GM12878 (cell line): ENCODE data around the gene USP15. TPM values are rescaled to one million over a fixed set of nuclear protein-coding genes. Genes with fewer than 3 reads are reported as not detected.

ENCODE experiments used
- ATAC-seq: fragments of 200-7000 bp; cut with Tn5 transposase; 3 replicates; pipeline ENCODE4 v1.9.1; 2020; ENCODE audit warnings: mild to moderate bottlenecking, moderate library complexity
- BruUV-seq: library from RNA; stranded (reverse); fragments of 400-500 nt; replicated peaks from 2 replicates; lab custom pipeline; 2021; lab: Mats Ljungman, UMichigan
- CTCF ChIA-PET: fragments of 300-600 bp; sonication (Branson Sonifier 250); formaldehyde crosslinking; extraction: SDS; loops from one replicate; lab custom pipeline; 2021; ENCODE audit warnings: inconsistent platforms; lab: Yijun Ruan, JAX
- POLR2A ChIA-PET: fragments of 350-600 bp; formaldehyde crosslinking; extraction: SDS; loops from one replicate; lab custom pipeline; 2021; ENCODE audit warnings: inconsistent platforms; lab: Charles Lee
- RAD21 ChIA-PET: fragments of 300-600 bp; sonication (Branson Sonifier 250); formaldehyde crosslinking; loops from one replicate; lab custom pipeline; 2023; ENCODE audit warnings: antibody characterized with exemption; ENCODE audit not compliant: unreplicated experiment; lab: Charles Lee
- SMC1A ChIA-PET: fragments of 300-600 bp; sonication (Branson Sonifier 250); formaldehyde crosslinking; loops from one replicate; lab custom pipeline; 2023; ENCODE audit not compliant: unreplicated experiment, uncharacterized antibody; lab: Charles Lee
- DNase-seq: peaks from one replicate; pipeline ENCODE4 v3.0.0-alpha.2; 2011; ENCODE audit warnings: low read depth, low spot score
- FAIRE-seq: peaks from 3 replicates; lab custom pipeline; 2011; peaks lifted over from hg19 to GRCh38; lab: Jason Lieb, UNC
- H2AFZ ChIP-seq: 2 replicates; pipeline ENCODE4 v1.6.0; 2011; ENCODE audit warnings: low read depth, low read length, control low read depth; ENCODE audit not compliant: control insufficient read depth
- H3K27ac ChIP-seq: 2 replicates; pipeline ENCODE4 v1.5.1; 2011; ENCODE audit warnings: control low read depth; ENCODE audit not compliant: control insufficient read depth, insufficient read depth
- H3K27me3 ChIP-seq, 2 experiments: replicated peaks in 1 of 2; 2 replicates each; pipeline versions ENCODE4 v1.6.0 to v1.6.1; 2011; ENCODE audit warnings: low read length in 1 of 2; ENCODE audit not compliant: control insufficient read depth in 2 of 2, insufficient read depth in 2 of 2
- H3K36me3 ChIP-seq, 2 experiments: 2 replicates each; pipeline ENCODE4 v1.5.1; 2011; ENCODE audit warnings: low read length in 1 of 2; ENCODE audit not compliant: control insufficient read depth in 2 of 2, insufficient read depth in 2 of 2
- H3K4me1 ChIP-seq: 2 replicates; pipeline ENCODE4 v1.6.1; 2011; ENCODE audit warnings: mild to moderate bottlenecking, low read length, moderate library complexity, mixed read lengths; ENCODE audit not compliant: control insufficient read depth, insufficient read depth
- H3K4me2 ChIP-seq: 2 replicates; pipeline ENCODE4 v1.6.0; 2011; ENCODE audit warnings: control low read depth; ENCODE audit not compliant: control insufficient read depth, insufficient read depth
- H3K4me3 ChIP-seq: fragments of 200-600 bp; sonication (generic); 2 replicates; pipeline ENCODE4 v1.5.1; 2016
- H3K79me2 ChIP-seq: 2 replicates; pipeline ENCODE4 v1.6.0; 2011; ENCODE audit warnings: low read length; ENCODE audit not compliant: control insufficient read depth, insufficient read depth
- H3K9ac ChIP-seq: 2 replicates; pipeline ENCODE4 v1.8.0; 2011; ENCODE audit warnings: low read length, control low read depth, mixed read lengths; ENCODE audit not compliant: control insufficient read depth, insufficient read depth
- H3K9me3 ChIP-seq: replicated peaks from 3 replicates; pipeline ENCODE4 v1.5.1; 2011; ENCODE audit warnings: mild to moderate bottlenecking, low read length; ENCODE audit not compliant: control insufficient read depth, insufficient read depth
- H4K20me1 ChIP-seq: 2 replicates; pipeline ENCODE4 v1.6.0; 2011; ENCODE audit not compliant: control insufficient read depth, insufficient read depth
- ATF2 ChIP-seq: IDR thresholded peaks from 2 replicates; pipeline ENCODE4 v1.6.1; 2012; ENCODE audit warnings: low read length, inconsistent platforms
- CHD1 ChIP-seq: IDR thresholded peaks from 2 replicates; pipeline ENCODE4 v1.6.1; 2012; ENCODE audit warnings: low read depth, low read length, improper control_type of control experiment
- CUX1 ChIP-seq: IDR thresholded peaks from 2 replicates; pipeline ENCODE4 v1.6.1; 2012; ENCODE audit warnings: improper control_type of control experiment, low read depth, low read length; ENCODE audit not compliant: insufficient replicate concordance
- EZH2 ChIP-seq: IDR thresholded peaks from 2 replicates; pipeline ENCODE4 v1.6.1; 2012; ENCODE audit warnings: low read depth, mild to moderate bottlenecking, control low read depth, inconsistent platforms, low read length, borderline replicate concordance; ENCODE audit not compliant: control insufficient read depth
- GABPA ChIP-seq: IDR thresholded peaks from 2 replicates; pipeline ENCODE4 v1.6.1; 2014; ENCODE audit warnings: antibody characterized with exemption, low read depth, mild to moderate bottlenecking, inconsistent platforms
- IRF3 ChIP-seq: fragments of 450-650 bp; IDR thresholded peaks from 2 replicates; pipeline ENCODE4 v1.6.1; 2014; ENCODE audit warnings: mild to moderate bottlenecking
- SMAD1 ChIP-seq: fragments of 450-650 bp; IDR thresholded peaks from 2 replicates; pipeline ENCODE4 v1.6.1; 2018; ENCODE audit warnings: mild to moderate bottlenecking, low read depth; ENCODE audit not compliant: partially characterized antibody
- USF2 ChIP-seq: IDR thresholded peaks from 2 replicates; pipeline ENCODE4 v1.6.1; 2011; ENCODE audit warnings: low read depth, low read length, improper control_type of control experiment, borderline replicate concordance
- ZNF217 ChIP-seq: fragments of 450-650 bp; IDR thresholded peaks from 2 replicates; pipeline ENCODE4 v1.6.1; 2017; ENCODE audit warnings: antibody characterized with exemption, mild to moderate bottlenecking
- ZNF622 ChIP-seq: fragments of 450-650 bp; IDR thresholded peaks from 2 replicates; pipeline ENCODE4 v1.6.1; 2017; ENCODE audit warnings: mild to moderate bottlenecking, inconsistent platforms
- WGBS: methylation state at CpG from one replicate; pipeline ENCODE4 v1.1.6; 2016; ENCODE audit warnings: low lambda C conversion rate; ENCODE audit not compliant: insufficient replicate concordance, insufficient coverage; ENCODE audit errors: missing lambda C conversion rate; 5-methylcytosine and 5-hydroxymethylcytosine counted together
- in situ Hi-C: fragments of 300-500 bp; cut with MboI; formaldehyde crosslinking; loops from 9 replicates; pipeline ENCODE4 v1.14.3; 2018; ENCODE audit warnings: mixed read lengths
- intact Hi-C: fragments of 100-400 bp; cut with micrococcal nuclease; formaldehyde crosslinking; loops from one replicate; pipeline ENCODE4 v1.14.2; 2022; ENCODE audit not compliant: unreplicated experiment
- polyA plus RNA-seq, 11 experiments: library from polyadenylated mRNA; depleted of rRNA in 4 of 11; unstranded in 6 of 11; stranded (reverse) in 5 of 11; fragments of >200 nt; fragmentation: Nextera tagmentation in 4 of 11; fragmentation: Illumina TruSeq in 1 of 11; extraction: Ambion mirVana in 4 of 11; extraction: Trizol in 1 of 11; gene quantifications; 1 replicate in 1 of 11; 2 replicates in 10 of 11; pipeline versions ENCODE4 v1.2.1 to v1.2.3, GENCODE V29; 2011 to 2016; ENCODE audit warnings: inconsistent platforms in 2 of 11, missing spikeins in 2 of 11, low read depth in 1 of 11
- total RNA-seq, 4 experiments: library from RNA; depleted of rRNA in 3 of 4; stranded (reverse); fragments of >200 nt in 3 of 4; fragmentation: Illumina TruSeq in 1 of 4; extraction: Trizol in 1 of 4; gene quantifications; 2 replicates each; pipeline versions ENCODE4 v1.2.1 to v1.2.3, GENCODE V29; 2013 to 2021

Gene USP15
- total and polyA plus RNA-seq, 10 of the 15 experiments (the other 5 are each of a cell fraction or from before 2014, with no cell fraction given): 57.6 to 101 (median 90.2) TPM

GRCh38 chr12:62379723-62380045 is 119.5 kb downstream of the USP15 start (continued):
- TF ChIP-seq CUX1: no peak

GRCh38 chr12:62382526-62382925 is 122.3 kb downstream of the USP15 start:
- H3K27ac ChIP-seq: no peak overlapping the region
- no peak overlapping the region for H3K9ac ChIP-seq
- no peaks in the 10 kb centered on the region for H4K20me1 ChIP-seq
- ChIA-PET SMC1A (interaction anchor here (0.8 to 2.6 kb wide), 4 partner anchors 26 to 90 kb away, joined by 3 to 7 read pairs (median 4); no protein-coding TSS in a partner anchor), CTCF (no interaction called here), POLR2A (no interaction called here), RAD21 (interaction anchor here (1.3 kb wide), 1 partner anchor 416 kb away, joined by 3 read pairs; no protein-coding TSS in a partner anchor)
- H3K4me1 ChIP-seq: no peaks in the 10 kb centered on the region
- no peaks in the 10 kb centered on the region for H3K79me2 ChIP-seq
- no peak overlapping the region for H3K4me2 ChIP-seq
- intact Hi-C loops (no loop called here), in situ Hi-C loops (no loop called here)
- ATAC-seq: no peak
- FAIRE-seq: no peak
- H3K4me3 ChIP-seq: no peak overlapping the region
- no peaks in the 10 kb centered on the region for H3K27me3 ChIP-seq
- H3K9me3 ChIP-seq: no peaks in the 10 kb centered on the region
- DNase-seq: no peak
- H2AFZ ChIP-seq: no peak overlapping the region
- peaks cover 0 to 13% of the 10 kb centered on the region in 2 experiments; a peak in 1 of 4 replicates for H3K36me3 ChIP-seq
- 96% methylated on average over 2 of the region's 2 CpGs for WGBS
- BruUV-seq: no TSS peak
- no peak for TF ChIP-seq ATF2
- no peak for TF ChIP-seq ZNF217
- no peak for TF ChIP-seq EZH2
- no peak for TF ChIP-seq USF2
- TF ChIP-seq CHD1: no peak
- TF ChIP-seq IRF3: no peak
- no peak for TF ChIP-seq ZNF622
- no peak for TF ChIP-seq GABPA
- no peak for TF ChIP-seq SMAD1
